Uterus (tissue), 4 donors: ENCODE measurements around the gene DMPK. TPM values are rescaled to one million over a fixed set of nuclear protein-coding genes. Genes with fewer than 3 reads are reported as not detected.

Experiments used
- DNase-seq, 2 donors: peaks; one replicate each; pipeline ENCODE4 v3.0.0-alpha.2; 2019 to 2020
- H3K27ac ChIP-seq, 2 donors: fragments of 200-600 bp; sonication (generic); 1 replicate in 1 of 2; 2 replicates in 1 of 2; pipeline ENCODE4 v1.5.1; 2016 to 2018
- H3K27me3 ChIP-seq, 2 donors: fragments of 200-600 bp; sonication (generic); one replicate each; pipeline ENCODE4 v1.5.1; 2018 to 2019; ENCODE audit warnings: control low read depth in 1 of 2
- H3K36me3 ChIP-seq, 2 donors: fragments of 200-600 bp; sonication (generic); one replicate each; pipeline ENCODE4 v1.5.1; 2019; ENCODE audit warnings: control low read depth in 1 of 2
- H3K4me1 ChIP-seq, 2 donors: fragments of 200-600 bp; sonication (generic); one replicate each; pipeline ENCODE4 v1.5.1; 2018 to 2019; ENCODE audit warnings: control low read depth in 1 of 2
- H3K4me3 ChIP-seq, 2 donors: fragments of 200-600 bp; sonication (generic); 1 replicate in 1 of 2; 2 replicates in 1 of 2; pipeline ENCODE4 v1.5.1; 2018 to 2019; ENCODE audit warnings: mild to moderate bottlenecking in 1 of 2
- H3K9me3 ChIP-seq, 2 donors: fragments of 200-600 bp; sonication (generic); one replicate each; pipeline ENCODE4 v1.5.1; 2019; ENCODE audit warnings: control low read depth in 1 of 2
- CTCF ChIP-seq, 4 experiments: fragments of 200-600 bp in 2 of 4; fragments of 450-650 bp in 2 of 4; sonication (generic) in 2 of 4; IDR thresholded peaks; one replicate each; pipeline ENCODE4 v1.5.1; 2016 to 2019; ENCODE audit warnings: antibody characterized with exemption in 4 of 4, mild to moderate bottlenecking in 2 of 4, moderate library complexity in 1 of 4
- POLR2A ChIP-seq, 2 donors: fragments of 450-650 bp; IDR thresholded peaks; one replicate each; pipeline ENCODE4 v1.6.1; 2016; ENCODE audit warnings: antibody characterized with exemption in 2 of 2, mild to moderate bottlenecking in 1 of 2, moderate library complexity in 1 of 2
- intact Hi-C: fragments of 100-400 bp; cut with DNase I; formaldehyde crosslinking; loops from one replicate; pipeline ENCODE4 v1.15.1; 2023; ENCODE audit warnings: low total_unique reads
- total RNA-seq, 4 donors: library from RNA; depleted of rRNA in 3 of 4; stranded (reverse); fragments of >200 nt in 3 of 4; gene quantifications; one replicate each; pipeline versions ENCODE4 v1.1.0 to v1.2.4, GENCODE V29; 2014 to 2023
- donor health status: DM: yes; HTN: yes; CAD: no.

DMPK gene
- total RNA-seq, 4 donors from 2014 or later: 15.3 to 211 (median 43.8) TPM

- Histone ChIP-seq H3K9me3 (no peaks in the 10 kb centered on the region), H3K27me3 (no peaks in the 10 kb centered on the region), H3K27ac (peak overlapping the region; percentile 90 to 92), H3K4me3 (peak overlapping the region; percentile 47 to 94), H3K4me1 (peaks cover 12 to 37% of the 10 kb centered on the region in 2 donors), H3K36me3 (no peaks in the 10 kb centered on the region)
- peak; percentile 29 to 51 for TF ChIP-seq POLR2A (IDR thresholded peaks at IDR 0.05)
- TF ChIP-seq CTCF (IDR thresholded peaks at IDR 0.05): peak in 2 of 4 experiments; percentile 1 to 3
- peak; percentile 75 to 77 for DNase-seq
- intact Hi-C loops: no loop called here
These were observed 14.2 kb downstream of the DMPK start for GRCh38 chr19:45767881-45768654.

GRCh38 chr19:45767410-45767880, 14.8 kb downstream of the DMPK start:
- intact Hi-C loops: no loop called here
- Histone ChIP-seq H3K4me1 (peaks cover 12 to 37% of the 10 kb centered on the region in 2 donors), H3K4me3 (peak overlapping the region; percentile 47 to 94), H3K27me3 (no peaks in the 10 kb centered on the region), H3K9me3 (no peaks in the 10 kb centered on the region), H3K27ac (peak overlapping the region; percentile 90 to 92), H3K36me3 (no peaks in the 10 kb centered on the region)
- peak; percentile 83 to 88 for DNase-seq
- TF ChIP-seq CTCF (IDR thresholded peaks at IDR 0.05) (peak in 2 of 4 experiments; percentile 5 to 10), POLR2A (IDR thresholded peaks at IDR 0.05) (peak; percentile 75 to 77)

GRCh38 chr19:45766869-45767346, 15.4 kb downstream of the DMPK start:
- TF ChIP-seq POLR2A (IDR thresholded peaks at IDR 0.05): no peak
- no peaks in the 10 kb centered on the region for H3K27me3 ChIP-seq
- H3K27ac ChIP-seq: peak overlapping the region; percentile 90 to 92
- H3K36me3 ChIP-seq: no peaks in the 10 kb centered on the region
- intact Hi-C loops: no loop called here
- no peaks in the 10 kb centered on the region for H3K9me3 ChIP-seq
- H3K4me1 ChIP-seq: peaks cover 12 to 37% of the 10 kb centered on the region in 2 donors
- no peak for DNase-seq
- H3K4me3 ChIP-seq: peak overlapping the region; percentile 47 to 94

GRCh38 chr19:45766296-45766868, 15.9 kb downstream of the DMPK start:
- H3K27me3 ChIP-seq: no peaks in the 10 kb centered on the region
- DNase-seq: peak in 1 of 2 donors; percentile 33
- H3K27ac ChIP-seq: peak overlapping the region; percentile 90 to 92
- H3K4me1 ChIP-seq: peaks cover 12 to 37% of the 10 kb centered on the region in 2 donors
- TF ChIP-seq POLR2A (IDR thresholded peaks at IDR 0.05) (no peak), CTCF (IDR thresholded peaks at IDR 0.05) (no peak)
- intact Hi-C loops: no loop called here
- no peaks in the 10 kb centered on the region for H3K36me3 ChIP-seq
- H3K9me3 ChIP-seq: no peaks in the 10 kb centered on the region
- peak overlapping the region; percentile 47 to 94 for H3K4me3 ChIP-seq

- peak in 1 of 2 donors; percentile 47 for DNase-seq
- Histone ChIP-seq H3K27me3 (no peaks in the 10 kb centered on the region), H3K4me1 (peaks cover 12 to 37% of the 10 kb centered on the region in 2 donors), H3K9me3 (no peaks in the 10 kb centered on the region), H3K27ac (peak overlapping the region; percentile 90 to 92), H3K36me3 (no peaks in the 10 kb centered on the region), H3K4me3 (no peak overlapping the region)
- intact Hi-C loops: no loop called here
- no peak for TF ChIP-seq POLR2A (IDR thresholded peaks at IDR 0.05)
These were observed 16.5 kb downstream of the DMPK start for GRCh38 chr19:45765702-45766295.
